ENCODE data around the gene IRF4.

DNA sequence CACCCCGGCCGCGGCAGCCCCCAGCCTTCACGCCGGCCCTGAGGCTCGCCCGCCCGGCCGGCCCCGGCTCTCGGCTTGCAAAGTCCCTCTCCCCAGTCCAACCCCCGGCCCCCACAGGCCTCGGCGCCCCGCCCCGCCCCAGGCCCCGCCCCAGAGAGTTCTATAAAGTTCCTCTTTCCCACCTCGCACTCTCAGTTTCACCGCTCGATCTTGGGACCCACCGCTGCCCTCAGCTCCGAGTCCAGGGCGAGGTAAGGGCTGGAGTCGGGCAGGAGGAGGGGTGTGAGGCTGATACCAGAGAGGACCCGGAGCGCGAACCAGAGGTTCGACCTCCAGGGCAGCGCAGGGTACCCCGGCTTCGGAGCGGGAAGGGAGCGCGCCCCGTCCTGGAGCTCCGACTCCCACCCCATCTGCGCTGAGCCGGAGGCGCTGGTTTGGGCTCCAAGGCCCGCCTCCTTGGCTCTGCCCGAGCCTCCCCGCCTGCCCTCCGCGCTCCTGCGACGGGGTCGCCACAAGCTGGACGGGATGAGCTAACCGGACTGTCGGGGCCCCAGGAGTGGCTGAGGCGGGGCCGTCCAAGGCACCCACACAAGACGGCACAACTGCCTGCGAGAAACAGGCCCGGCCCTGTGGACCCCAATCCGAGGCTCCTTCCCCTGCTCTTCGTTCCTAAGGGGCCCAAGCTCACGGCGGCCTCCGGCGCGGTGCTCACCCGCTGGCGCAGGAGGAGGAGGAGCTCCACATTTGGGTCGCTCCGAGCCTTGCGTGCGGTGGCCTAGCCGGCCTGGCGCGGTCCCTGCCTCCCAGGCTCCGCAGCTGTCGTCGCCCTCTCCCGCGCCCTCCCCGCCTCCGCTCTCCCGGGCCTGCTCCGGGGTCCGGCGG, at the start of gene IRF4:
- TF ChIP-seq POLR2A (IDR thresholded peaks at IDR 0.05): no peak
- TF ChIP-seq, protein P1, sequence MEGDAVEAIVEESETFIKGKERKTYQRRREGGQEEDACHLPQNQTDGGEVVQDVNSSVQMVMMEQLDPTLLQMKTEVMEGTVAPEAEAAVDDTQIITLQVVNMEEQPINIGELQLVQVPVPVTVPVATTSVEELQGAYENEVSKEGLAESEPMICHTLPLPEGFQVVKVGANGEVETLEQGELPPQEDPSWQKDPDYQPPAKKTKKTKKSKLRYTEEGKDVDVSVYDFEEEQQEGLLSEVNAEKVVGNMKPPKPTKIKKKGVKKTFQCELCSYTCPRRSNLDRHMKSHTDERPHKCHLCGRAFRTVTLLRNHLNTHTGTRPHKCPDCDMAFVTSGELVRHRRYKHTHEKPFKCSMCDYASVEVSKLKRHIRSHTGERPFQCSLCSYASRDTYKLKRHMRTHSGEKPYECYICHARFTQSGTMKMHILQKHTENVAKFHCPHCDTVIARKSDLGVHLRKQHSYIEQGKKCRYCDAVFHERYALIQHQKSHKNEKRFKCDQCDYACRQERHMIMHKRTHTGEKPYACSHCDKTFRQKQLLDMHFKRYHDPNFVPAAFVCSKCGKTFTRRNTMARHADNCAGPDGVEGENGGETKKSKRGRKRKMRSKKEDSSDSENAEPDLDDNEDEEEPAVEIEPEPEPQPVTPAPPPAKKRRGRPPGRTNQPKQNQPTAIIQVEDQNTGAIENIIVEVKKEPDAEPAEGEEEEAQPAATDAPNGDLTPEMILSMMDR (IDR thresholded peaks at IDR 0.05): no peak
